CD4-positive, alpha-beta T cell treated with Interleukin-2 at 100 ng/mL for 4 hours (primary cell): ENCODE measurements around the gene PPM1H.
"Not testable (repeated sequence)": the region's sequence is repeated elsewhere in the genome, so short reads cannot be mapped to it uniquely, and the experiment has no call there.

ENCODE experiments used
- DNase-seq: peaks from one replicate; pipeline ENCODE4 v3.0.0-alpha.2; 2020; ENCODE audit warnings: low spot score

The PPM1H gene

GRCh38 chr12:62834406-62834805 lies 100.5 kb downstream of the PPM1H start:
- no peak for DNase-seq

- no peak for DNase-seq
Observed at GRCh38 chr12:62833634-62834033, 101.3 kb downstream of the PPM1H start.

GRCh38 chr12:62832558-62832957 lies 102.4 kb downstream of the PPM1H start:
- DNase-seq, result no peak

GRCh38 chr12:62832027-62832426 lies 102.9 kb downstream of the PPM1H start:
- DNase-seq, result no peak

- DNase-seq, result no peak
Observed at GRCh38 chr12:62827855-62828254, 107.1 kb downstream of the PPM1H start.

- DNase-seq, result no peak
Observed at GRCh38 chr12:62827042-62827441, 107.9 kb downstream of the PPM1H start.

GRCh38 chr12:62817556-62818271 lies 117.2 kb downstream of the PPM1H start:
- DNase-seq, result no peak

GRCh38 chr12:62814243-62814642 lies 120.7 kb downstream of the PPM1H start:
- no peak for DNase-seq

- peak; percentile 38 for DNase-seq
Observed at GRCh38 chr12:62813031-62813829, 121.7 kb downstream of the PPM1H start.

- not testable (repeated sequence) for DNase-seq
Observed at GRCh38 chr12:62811481-62811880, 123.5 kb downstream of the PPM1H start.

GRCh38 chr12:62808166-62808879 lies 126.6 kb downstream of the PPM1H start:
- no peak for DNase-seq

GRCh38 chr12:62806893-62807292 lies 128.1 kb downstream of the PPM1H start:
- no peak for DNase-seq

- no peak for DNase-seq
Observed at GRCh38 chr12:62806244-62806836, 128.6 kb downstream of the PPM1H start.

GRCh38 chr12:62805517-62805916 lies 129.4 kb downstream of the PPM1H start:
- no peak for DNase-seq

- no peak for DNase-seq
Observed at GRCh38 chr12:62803756-62804155, 131.2 kb downstream of the PPM1H start.

- DNase-seq, result no peak
Observed at GRCh38 chr12:62802984-62803383, 132.0 kb downstream of the PPM1H start.

- no peak for DNase-seq
Observed at GRCh38 chr12:62802321-62802720, 132.6 kb downstream of the PPM1H start.

GRCh38 chr12:62801796-62802195 lies 133.2 kb downstream of the PPM1H start:
- DNase-seq, result no peak

GRCh38 chr12:62800707-62801400 lies 134.1 kb downstream of the PPM1H start:
- DNase-seq, result no peak

GRCh38 chr12:62799766-62800406 lies 135.1 kb downstream of the PPM1H start:
- no peak for DNase-seq

GRCh38 chr12:62799126-62799736 lies 135.7 kb downstream of the PPM1H start:
- DNase-seq, result peak; percentile 68
